HEK293T (cell line): ENCODE results near the gene FRMPD2.
"Not testable (repeated sequence)": the region's sequence is repeated elsewhere in the genome, so short reads cannot be mapped to it uniquely, and the experiment has no call there.

ENCODE experiments used
- NFRKB ChIP-seq: fragments of 450-650 bp; IDR thresholded peaks from 2 replicates; pipeline ENCODE4 v1.6.1; 2016; ENCODE audit warnings: mild to moderate bottlenecking, moderate library complexity
- SP1 ChIP-seq: fragments of 450-650 bp; IDR thresholded peaks from 2 replicates; pipeline ENCODE4 v1.6.1; 2017

DNA sequence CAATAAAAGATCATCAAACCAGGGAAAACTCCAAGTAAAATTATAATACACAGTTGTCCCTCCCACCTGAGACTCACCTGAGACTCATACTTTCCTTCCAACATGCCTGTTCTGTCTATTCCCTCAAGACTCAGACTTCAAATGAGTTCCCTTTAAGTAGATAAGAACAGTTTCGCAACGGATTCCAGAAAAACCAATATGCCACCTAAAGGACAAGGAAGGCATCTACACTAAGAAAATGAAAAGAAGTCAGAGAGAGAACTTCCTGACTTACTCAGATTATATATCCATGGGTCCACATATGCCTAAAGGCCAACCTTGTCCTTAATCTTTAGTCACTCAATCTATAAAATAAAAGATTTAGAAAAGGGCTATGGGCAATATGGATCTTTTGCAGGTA lies 148.9 kb downstream of the FRMPD2 start:
- TF ChIP-seq NFRKB, SP1: not testable (repeated sequence)
